ENCODE results near the gene TMEM201. TPM values are rescaled to one million over a fixed set of nuclear protein-coding genes. Genes with fewer than 3 reads are reported as not detected.

TMEM201 gene
- total RNA-seq, 4 donors from 2014 or later = 6.8 to 10.5 (median 8.2) TPM

GRCh38 chr1:9591669-9592509, 3.2 kb downstream of the TMEM201 start:
- Histone ChIP-seq H3K9me3 (no peaks in the 10 kb centered on the region), H3K4me1 (peaks cover 63 to 86% (median 71%) of the 10 kb centered on the region in 4 donors), H3K36me3 (peaks cover 0 to 3% (median 2%) of the 10 kb centered on the region in 4 donors), H3K27me3 (no peaks in the 10 kb centered on the region), H3K4me3 (no peak overlapping the region), H3K27ac (replicated peaks in 1 of 4) (no peak overlapping the region)
- WGBS = 87% methylated on average over 18 of the region's 22 CpGs
- intact Hi-C loops (cut with DNase I) = no loop called here
- TF ChIP-seq POLR2AphosphoS5 (IDR thresholded peaks at IDR 0.05) (no peak), CTCF (IDR thresholded peaks at IDR 0.05) (no peak), POLR2A (IDR thresholded peaks at IDR 0.05; ENCODE audit: low read depth) (no peak), EP300 (IDR thresholded peaks at IDR 0.05) (no peak)
- no peak for DNase-seq (ENCODE audit: extremely low spot score)

GRCh38 chr1:9592510-9593075, 3.9 kb downstream of the TMEM201 start:
- DNase-seq (ENCODE audit: extremely low spot score) = no peak
- TF ChIP-seq CTCF (IDR thresholded peaks at IDR 0.05) (no peak), EP300 (IDR thresholded peaks at IDR 0.05) (no peak), POLR2AphosphoS5 (IDR thresholded peaks at IDR 0.05) (no peak), POLR2A (IDR thresholded peaks at IDR 0.05; ENCODE audit: low read depth) (no peak)
- intact Hi-C loops (cut with DNase I) = no loop called here
- no peaks in the 10 kb centered on the region for H3K27me3 ChIP-seq
- peaks cover 65 to 88% (median 74%) of the 10 kb centered on the region in 4 donors for H3K4me1 ChIP-seq
- no peaks in the 10 kb centered on the region for H3K9me3 ChIP-seq
- H3K27ac ChIP-seq (replicated peaks in 1 of 4) = peak overlapping the region in 1 of 4 donors; percentile 45
- no peak overlapping the region for H3K4me3 ChIP-seq
- WGBS = 85% methylated on average over 8 of the region's 16 CpGs
- peaks cover 0 to 10% (median 9%) of the 10 kb centered on the region in 4 donors for H3K36me3 ChIP-seq

- no peak for TF ChIP-seq EP300 (IDR thresholded peaks at IDR 0.05)
- TF ChIP-seq POLR2A (IDR thresholded peaks at IDR 0.05; ENCODE audit: low read depth) = no peak
- TF ChIP-seq CTCF (IDR thresholded peaks at IDR 0.05) = no peak
- no peak for TF ChIP-seq POLR2AphosphoS5 (IDR thresholded peaks at IDR 0.05)
- H3K36me3 ChIP-seq = peaks cover 0 to 16% (median 15%) of the 10 kb centered on the region in 4 donors
- no peak overlapping the region for H3K4me3 ChIP-seq
- H3K27me3 ChIP-seq = no peaks in the 10 kb centered on the region
- intact Hi-C loops (cut with DNase I) = no loop called here
- no peak for DNase-seq (ENCODE audit: extremely low spot score)
- 73% methylated on average over 2 of the region's 9 CpGs for whole genome bisulfite sequencing
- no peaks in the 10 kb centered on the region for H3K9me3 ChIP-seq
- peak overlapping the region in 2 of 4 donors; percentile 31 to 45 for H3K27ac ChIP-seq (replicated peaks in 1 of 4)
- H3K4me1 ChIP-seq = peaks cover 63 to 83% (median 72%) of the 10 kb centered on the region in 4 donors
Observed at GRCh38 chr1:9593147-9593491, 4.4 kb downstream of the TMEM201 start.

- H3K4me3 ChIP-seq = no peak overlapping the region
- TF ChIP-seq POLR2A (IDR thresholded peaks at IDR 0.05; ENCODE audit: low read depth) (no peak), POLR2AphosphoS5 (IDR thresholded peaks at IDR 0.05) (peak in 1 of 2 donors; percentile 46), CTCF (IDR thresholded peaks at IDR 0.05) (no peak), EP300 (IDR thresholded peaks at IDR 0.05) (no peak)
- 45% methylated on average over 5 of the region's 25 CpGs for WGBS
- DNase-seq (ENCODE audit: extremely low spot score) = no peak
- peaks cover 61 to 81% (median 71%) of the 10 kb centered on the region in 4 donors for H3K4me1 ChIP-seq
- H3K9me3 ChIP-seq = no peaks in the 10 kb centered on the region
- H3K27ac ChIP-seq (replicated peaks in 1 of 4) = peak overlapping the region in 2 of 4 donors; percentile 31 to 45
- peaks cover 0 to 22% (median 21%) of the 10 kb centered on the region in 4 donors for H3K36me3 ChIP-seq
- H3K27me3 ChIP-seq = no peaks in the 10 kb centered on the region
- intact Hi-C loops (cut with DNase I) = no loop called here
Observed at GRCh38 chr1:9593492-9594465, 5.1 kb downstream of the TMEM201 start.
